ENCODE measurements around the gene CST9L.

DNA sequence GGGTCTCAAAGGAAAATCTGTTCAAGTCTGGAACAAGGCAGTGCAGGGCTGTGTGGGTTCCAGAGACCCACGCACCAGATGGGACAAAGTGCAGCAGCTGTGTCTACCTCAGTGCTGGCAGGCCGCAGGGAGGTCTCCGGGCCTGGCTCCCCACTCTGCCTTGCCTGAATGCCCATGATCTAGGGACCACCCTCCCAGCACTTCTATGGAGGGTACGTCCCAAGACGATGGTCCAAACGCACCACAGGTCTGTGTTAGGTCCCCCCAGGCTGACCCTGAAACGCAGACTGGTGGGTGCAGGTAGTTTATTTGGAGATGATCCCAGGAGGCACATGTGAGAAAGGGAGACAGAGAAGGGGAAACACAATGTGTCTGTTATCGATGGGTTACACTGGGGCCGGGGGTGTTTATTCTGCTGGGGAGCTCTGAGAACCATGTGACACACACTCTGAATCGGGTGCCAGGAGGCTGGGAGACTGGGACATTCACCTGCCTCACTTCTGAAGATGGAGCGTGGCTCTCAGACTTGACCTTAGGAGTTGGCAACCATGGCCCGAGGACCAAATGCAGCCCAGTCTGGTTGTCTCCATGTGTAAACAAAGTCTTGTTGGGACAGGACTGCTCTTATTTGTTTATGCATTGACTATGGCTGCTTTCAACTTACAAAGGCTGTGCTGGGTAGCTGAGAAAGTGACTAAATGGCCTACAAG is 21.7 kb downstream of the CST9L start:
- TF ChIP-seq, protein P1, sequence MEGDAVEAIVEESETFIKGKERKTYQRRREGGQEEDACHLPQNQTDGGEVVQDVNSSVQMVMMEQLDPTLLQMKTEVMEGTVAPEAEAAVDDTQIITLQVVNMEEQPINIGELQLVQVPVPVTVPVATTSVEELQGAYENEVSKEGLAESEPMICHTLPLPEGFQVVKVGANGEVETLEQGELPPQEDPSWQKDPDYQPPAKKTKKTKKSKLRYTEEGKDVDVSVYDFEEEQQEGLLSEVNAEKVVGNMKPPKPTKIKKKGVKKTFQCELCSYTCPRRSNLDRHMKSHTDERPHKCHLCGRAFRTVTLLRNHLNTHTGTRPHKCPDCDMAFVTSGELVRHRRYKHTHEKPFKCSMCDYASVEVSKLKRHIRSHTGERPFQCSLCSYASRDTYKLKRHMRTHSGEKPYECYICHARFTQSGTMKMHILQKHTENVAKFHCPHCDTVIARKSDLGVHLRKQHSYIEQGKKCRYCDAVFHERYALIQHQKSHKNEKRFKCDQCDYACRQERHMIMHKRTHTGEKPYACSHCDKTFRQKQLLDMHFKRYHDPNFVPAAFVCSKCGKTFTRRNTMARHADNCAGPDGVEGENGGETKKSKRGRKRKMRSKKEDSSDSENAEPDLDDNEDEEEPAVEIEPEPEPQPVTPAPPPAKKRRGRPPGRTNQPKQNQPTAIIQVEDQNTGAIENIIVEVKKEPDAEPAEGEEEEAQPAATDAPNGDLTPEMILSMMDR (IDR thresholded peaks at IDR 0.05): no peak
- TF ChIP-seq EP300 (IDR thresholded peaks at IDR 0.05): no peak
- TF ChIP-seq POLR2AphosphoS5 (IDR thresholded peaks at IDR 0.05): no peak

All from sigmoid colon (tissue), 4 donors.